Glutamatergic neuron (in vitro differentiated cells): Measurements from ENCODE around the gene AKR7A3. TPM values are rescaled to one million over a fixed set of nuclear protein-coding genes. Genes with fewer than 3 reads are reported as not detected.
"Not testable (repeated sequence)": the region's sequence is repeated elsewhere in the genome, so short reads cannot be mapped to it uniquely, and the experiment has no call there.

Experiments used
- DNase-seq: peaks from one replicate; pipeline ENCODE4 v3.0.0; 2022
- H3K27ac Mint-ChIP-seq: one replicate; pipeline ENCODE4 v1.8.0; 2020; ENCODE audit warnings: mild to moderate bottlenecking, mixed read lengths, inconsistent platforms; ENCODE audit not compliant: unreplicated experiment
- H3K27me3 Mint-ChIP-seq: one replicate; pipeline ENCODE4 v1.8.0; 2020; ENCODE audit warnings: mild to moderate bottlenecking, moderate library complexity, mixed read lengths, inconsistent platforms; ENCODE audit not compliant: unreplicated experiment
- H3K36me3 Mint-ChIP-seq: one replicate; pipeline ENCODE4 v1.8.0; 2020; ENCODE audit warnings: mild to moderate bottlenecking, mixed read lengths, inconsistent platforms; ENCODE audit not compliant: unreplicated experiment
- H3K4me1 Mint-ChIP-seq: one replicate; pipeline ENCODE4 v1.8.0; 2020; ENCODE audit warnings: mild to moderate bottlenecking, low read depth, mixed read lengths, inconsistent platforms; ENCODE audit not compliant: unreplicated experiment
- H3K4me3 Mint-ChIP-seq: one replicate; pipeline ENCODE4 v1.8.0; 2020; ENCODE audit warnings: mild to moderate bottlenecking, mixed read lengths, inconsistent platforms; ENCODE audit not compliant: unreplicated experiment
- H3K9me3 Mint-ChIP-seq: one replicate; pipeline ENCODE4 v1.8.0; 2020; ENCODE audit warnings: mild to moderate bottlenecking, moderate library complexity, mixed read lengths, inconsistent platforms; ENCODE audit not compliant: unreplicated experiment
- CTCF ChIP-seq: fragments of 200-600 bp; sonication (generic); IDR thresholded peaks from one replicate; pipeline ENCODE4 v1.5.0; 2021; ENCODE audit not compliant: partially characterized antibody, unreplicated experiment
- total RNA-seq: library from RNA; stranded (reverse); fragmentation: NEBNext Ultra II Directional; extraction: Animal tissue kit (Norgen Biotek cat#: 25700); gene quantifications from one replicate; pipeline ENCODE4 v1.2.1, GENCODE V29; 2021; ENCODE audit not compliant: unreplicated experiment

Gene AKR7A3
- total RNA-seq, 1 donor from 2014 or later: 1.9 TPM

- TF ChIP-seq CTCF: no peak
- peaks cover 5% of the 10 kb centered on the region for H3K9me3 Mint-ChIP-seq
- no peak overlapping the region for H3K27ac Mint-ChIP-seq
- no peak for DNase-seq
- peaks cover 3% of the 10 kb centered on the region for H3K27me3 Mint-ChIP-seq
- H3K4me1 Mint-ChIP-seq: no peaks in the 10 kb centered on the region
- peaks cover 10% of the 10 kb centered on the region for H3K36me3 Mint-ChIP-seq
- peak overlapping the region; percentile 11 for H3K4me3 Mint-ChIP-seq
Observed at GRCh38 chr1:19273106-19273843, 15.3 kb downstream of the AKR7A3 start.

- Mint-ChIP-seq H3K4me1 (no peaks in the 10 kb centered on the region), H3K27me3 (peaks cover 3% of the 10 kb centered on the region), H3K27ac (no peak overlapping the region), H3K9me3 (peaks cover 5% of the 10 kb centered on the region), H3K4me3 (no peak overlapping the region), H3K36me3 (peaks cover 10% of the 10 kb centered on the region)
- DNase-seq: no peak
- TF ChIP-seq CTCF: no peak
Observed at GRCh38 chr1:19272064-19272463, 16.5 kb downstream of the AKR7A3 start.

GRCh38 chr1:19270343-19270730 lies 18.2 kb downstream of the AKR7A3 start:
- H3K4me3 Mint-ChIP-seq, H3K27me3 Mint-ChIP-seq, H3K9me3 Mint-ChIP-seq, H3K36me3 Mint-ChIP-seq, H3K4me1 Mint-ChIP-seq, DNase-seq, H3K27ac Mint-ChIP-seq: not testable (repeated sequence)

GRCh38 chr1:19269427-19270342 lies 18.9 kb downstream of the AKR7A3 start:
- not testable (repeated sequence) for H3K27ac Mint-ChIP-seq, H3K36me3 Mint-ChIP-seq, H3K4me3 Mint-ChIP-seq, DNase-seq, H3K4me1 Mint-ChIP-seq, H3K9me3 Mint-ChIP-seq, H3K27me3 Mint-ChIP-seq

- DNase-seq: no peak
- peaks cover 2% of the 10 kb centered on the region for H3K9me3 Mint-ChIP-seq
- H3K27ac Mint-ChIP-seq: no peak overlapping the region
- no peak overlapping the region for H3K4me3 Mint-ChIP-seq
- no peak for TF ChIP-seq CTCF
- no peaks in the 10 kb centered on the region for H3K4me1 Mint-ChIP-seq
- H3K27me3 Mint-ChIP-seq: peaks cover 3% of the 10 kb centered on the region
- peaks cover 6% of the 10 kb centered on the region for H3K36me3 Mint-ChIP-seq
Observed at GRCh38 chr1:19268445-19268844, 20.1 kb downstream of the AKR7A3 start.

GRCh38 chr1:19262744-19263143 lies 25.8 kb downstream of the AKR7A3 start:
- peaks cover 3% of the 10 kb centered on the region for H3K27me3 Mint-ChIP-seq

More at GRCh38 chr1:19262744-19263143, 25.8 kb downstream of the AKR7A3 start:
- no peak for DNase-seq
- no peak for TF ChIP-seq CTCF
- Mint-ChIP-seq H3K27ac (no peak overlapping the region), H3K36me3 (no peaks in the 10 kb centered on the region), H3K4me3 (no peak overlapping the region), H3K9me3 (no peaks in the 10 kb centered on the region), H3K4me1 (no peaks in the 10 kb centered on the region)
